Activated effector memory CD4-positive, alpha-beta T cell treated with Interleukin-2 at 50 U/mL for 16 hours (primary cell): ENCODE measurements around the gene SH3RF2.
"Not testable (repeated sequence)": the region's sequence is repeated elsewhere in the genome, so short reads cannot be mapped to it uniquely, and the experiment has no call there.

Source experiments
- DNase-seq: peaks from one replicate; pipeline ENCODE4 v3.0.0-alpha.2; 2020

Gene SH3RF2

GRCh38 chr5:145980718-145981117 is 44.3 kb downstream of the SH3RF2 start:
- DNase-seq: no peak

DNA sequence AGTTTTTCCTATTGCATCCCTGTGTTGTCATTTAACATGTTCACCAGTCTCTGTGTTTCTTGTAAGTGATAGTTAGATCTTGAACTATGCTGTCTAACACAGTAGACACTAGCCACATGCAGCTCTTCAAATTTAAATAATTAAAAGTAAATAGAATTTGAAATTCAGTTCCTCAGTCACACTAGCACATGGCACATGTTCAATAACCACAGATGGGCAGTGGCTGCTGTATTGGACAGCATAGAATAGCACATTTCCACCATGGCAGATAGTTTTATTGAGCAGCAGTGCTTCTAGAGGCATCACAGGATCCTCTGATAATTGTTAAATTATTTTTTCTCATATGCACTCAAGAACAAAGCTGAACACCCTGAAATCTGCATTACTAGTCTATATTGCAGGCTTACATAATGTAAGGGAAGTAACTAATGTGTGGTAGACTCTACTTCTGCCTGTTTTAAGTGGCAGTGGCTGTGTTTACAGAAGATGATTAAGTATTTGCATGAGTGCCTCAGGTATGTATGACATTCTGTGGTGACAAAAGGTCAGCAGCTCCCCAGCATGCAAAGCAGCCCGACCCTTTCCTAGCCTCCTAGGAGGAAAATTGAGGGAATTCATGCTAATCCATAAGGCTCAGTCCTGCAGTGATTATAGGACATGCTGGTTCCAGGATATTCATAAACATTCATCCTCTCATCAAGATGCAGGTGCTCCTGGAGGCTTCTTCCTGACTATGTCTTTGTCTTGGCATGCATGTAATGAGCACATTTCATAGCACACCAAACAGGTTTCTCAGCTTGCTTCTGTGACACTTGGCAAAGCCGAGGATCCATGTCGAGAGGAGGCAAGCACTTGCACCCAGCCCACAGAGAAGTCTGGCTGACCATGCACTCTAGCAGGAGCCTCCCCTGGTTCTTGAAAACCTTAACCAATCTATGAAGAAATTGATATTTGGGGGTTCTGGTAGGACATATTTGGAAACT is 45.5 kb downstream of the SH3RF2 start:
- no peak for DNase-seq

DNA sequence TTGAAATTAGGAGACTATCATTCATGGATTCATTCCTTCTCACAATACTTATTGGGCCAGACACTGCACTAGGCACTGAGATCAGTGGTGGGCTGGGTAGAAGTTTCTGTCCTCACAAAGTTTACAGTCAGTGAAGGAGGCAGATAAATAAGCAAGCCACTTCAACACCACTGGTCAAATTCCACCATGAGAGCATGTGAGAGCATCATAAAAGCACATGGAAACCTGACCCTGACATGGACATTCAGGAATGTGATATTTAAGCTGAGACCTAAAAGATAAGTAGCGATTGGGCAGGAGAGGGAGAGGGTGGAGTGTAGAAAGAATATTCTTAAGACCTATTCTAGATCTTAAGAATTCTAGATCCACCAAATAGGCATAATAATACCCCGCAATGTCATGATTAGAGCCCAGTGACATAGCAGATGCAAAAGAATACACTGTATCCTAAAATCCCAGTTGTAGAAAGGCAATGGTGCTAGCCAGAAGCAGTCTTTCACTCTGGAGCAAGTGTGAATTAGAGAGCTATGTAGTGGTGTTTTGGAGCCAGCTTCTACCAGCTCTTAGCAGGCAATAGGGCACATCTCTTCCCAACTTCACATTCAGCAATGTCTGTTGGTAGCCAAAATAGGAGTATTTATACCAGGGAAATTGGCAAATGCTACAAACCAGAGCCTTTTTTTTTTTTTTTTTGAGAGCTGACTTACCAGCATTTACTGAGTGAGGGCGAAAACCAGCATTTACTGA is 46.4 kb downstream of the SH3RF2 start:
- no peak for DNase-seq

GRCh38 chr5:145983446-145983845 is 47.1 kb downstream of the SH3RF2 start:
- DNase-seq: no peak

DNA sequence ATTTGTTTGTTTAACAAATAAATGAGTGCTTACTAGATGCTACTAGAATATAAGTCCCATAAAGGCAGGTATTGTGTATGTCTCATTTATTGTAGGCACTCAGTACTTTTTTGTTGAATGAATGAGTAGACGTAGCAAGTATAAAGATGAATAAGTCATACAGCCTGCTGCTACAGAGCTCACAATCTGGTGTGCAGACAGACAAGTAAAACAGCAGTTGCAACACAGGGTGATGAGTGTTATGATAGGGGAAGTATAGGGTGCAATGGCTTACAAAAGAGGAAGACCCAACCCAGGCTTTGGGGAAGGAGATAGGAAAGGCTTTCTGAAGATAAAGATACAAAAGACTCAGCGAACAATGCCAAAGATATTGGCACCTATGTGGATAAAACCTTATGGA is 47.7 kb downstream of the SH3RF2 start:
- DNase-seq: no peak

- DNase-seq: no peak
These were observed 51.5 kb downstream of the SH3RF2 start for GRCh38 chr5:145987856-145988255.

DNA sequence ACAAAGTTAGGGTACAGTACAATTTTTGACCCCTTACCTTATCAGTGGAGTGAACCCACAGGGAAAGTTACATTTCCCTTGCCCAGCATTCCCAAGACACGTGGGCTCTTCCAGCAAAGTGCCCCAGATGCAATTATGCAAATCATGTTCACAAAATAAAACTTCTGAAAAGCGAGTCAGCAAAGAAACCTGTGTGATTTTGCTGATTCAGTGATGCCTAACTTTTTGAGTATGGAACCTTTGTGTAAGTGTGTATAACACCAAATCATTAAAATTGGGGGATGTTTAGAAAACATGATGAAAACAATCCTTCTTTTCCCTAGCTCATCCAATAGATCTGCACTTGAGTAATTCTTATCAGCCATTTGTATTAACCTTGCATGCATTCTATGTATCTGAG is 52.6 kb downstream of the SH3RF2 start:
- DNase-seq: no peak

- no peak for DNase-seq
These were observed 53.0 kb downstream of the SH3RF2 start for GRCh38 chr5:145989428-145989827.

- DNase-seq: no peak
These were observed 53.8 kb downstream of the SH3RF2 start for GRCh38 chr5:145990170-145990569.

DNA sequence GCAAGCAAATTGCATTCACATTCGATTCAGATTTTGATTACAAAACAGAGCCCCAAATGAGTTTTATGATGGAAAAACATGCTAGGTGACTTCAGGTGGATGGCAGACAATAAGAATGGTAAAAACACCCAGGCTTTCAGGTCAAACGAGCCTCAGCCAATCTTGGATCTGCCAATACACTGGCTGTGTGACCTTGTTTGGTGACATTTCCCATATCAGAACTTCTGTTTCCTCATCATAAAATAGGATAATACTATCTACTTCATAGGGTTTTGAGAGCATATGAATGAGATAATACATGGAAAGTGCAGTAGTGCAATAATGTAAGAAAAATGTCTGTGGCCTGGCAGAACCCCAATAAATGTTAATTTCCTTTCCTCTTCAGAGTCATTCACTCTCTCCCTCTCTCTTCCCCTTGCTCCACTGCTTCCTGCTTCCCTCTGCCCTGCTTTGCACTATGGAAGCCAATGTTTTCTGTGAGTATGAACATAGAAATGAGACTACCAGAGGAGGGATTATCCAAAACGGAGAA is 54.7 kb downstream of the SH3RF2 start:
- no peak for DNase-seq

- DNase-seq: not testable (repeated sequence)
These were observed 57.2 kb downstream of the SH3RF2 start for GRCh38 chr5:145993538-145993937.

GRCh38 chr5:145996135-145996534 is 59.8 kb downstream of the SH3RF2 start:
- DNase-seq: no peak

DNA sequence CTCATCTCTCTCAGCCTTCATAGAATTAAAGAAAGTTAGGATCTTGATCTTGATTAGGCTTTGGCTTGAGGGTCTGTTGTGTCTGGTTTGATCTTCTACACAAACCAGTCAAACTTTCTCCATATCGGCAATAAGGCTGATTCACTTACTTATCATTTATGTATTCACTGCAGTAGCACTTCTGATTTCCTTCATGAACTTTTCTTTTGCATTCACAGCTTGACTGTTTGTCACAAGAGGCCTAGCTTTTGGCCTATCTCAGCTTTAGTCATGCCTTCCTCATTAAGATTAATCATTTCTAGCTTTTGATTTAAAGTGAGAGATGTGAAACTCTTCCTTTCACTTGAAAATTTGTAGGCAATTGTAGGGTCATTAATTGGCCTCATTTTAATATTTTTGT is 62.8 kb downstream of the SH3RF2 start:
- DNase-seq: no peak

DNA sequence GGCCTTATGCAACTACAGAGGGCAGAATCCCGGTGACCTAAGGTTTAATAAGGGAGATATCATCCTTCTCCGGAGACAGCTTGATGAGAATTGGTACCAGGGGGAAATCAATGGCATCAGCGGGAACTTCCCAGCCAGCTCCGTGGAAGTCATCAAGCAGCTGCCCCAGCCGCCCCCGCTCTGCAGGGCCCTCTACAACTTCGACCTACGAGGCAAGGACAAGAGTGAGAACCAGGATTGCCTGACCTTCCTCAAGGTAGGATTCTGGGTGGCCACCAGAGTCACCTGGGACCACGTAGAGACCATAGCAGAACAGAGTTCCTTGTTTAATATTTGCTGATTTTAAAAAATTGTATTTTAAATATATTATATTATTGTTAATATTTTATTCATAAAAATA is 63.7 kb downstream of the SH3RF2 start:
- no peak for DNase-seq

DNA sequence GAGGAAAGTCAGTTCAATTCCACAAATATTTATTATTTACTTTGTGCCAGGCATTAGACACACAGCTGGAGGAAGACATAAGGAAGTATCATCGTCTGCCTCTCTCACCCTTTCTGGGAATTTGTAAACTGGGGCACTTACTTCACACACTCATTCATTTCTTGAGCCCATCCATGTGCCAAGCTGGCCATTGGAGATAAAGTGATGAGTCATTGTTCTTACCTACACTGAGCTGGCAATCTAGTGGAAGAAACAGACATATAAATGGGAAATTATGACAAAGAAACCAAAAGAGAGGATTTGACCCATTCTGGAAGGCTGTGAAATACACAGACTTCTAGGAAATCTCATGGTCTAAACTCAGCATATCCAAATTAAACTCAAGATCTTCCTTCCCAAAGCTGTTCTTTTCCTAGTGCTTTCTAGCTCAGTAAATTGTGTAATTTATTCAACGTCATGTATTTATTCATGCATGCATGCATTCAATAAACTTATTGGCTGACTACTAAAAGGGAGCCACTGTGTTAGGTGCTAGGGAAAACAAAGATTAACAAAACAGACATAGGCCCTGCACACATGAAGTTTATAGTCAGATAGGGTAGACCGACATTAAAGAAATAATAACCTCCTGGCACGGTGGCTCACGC is 65.3 kb downstream of the SH3RF2 start:
- no peak for DNase-seq

- no peak for DNase-seq
These were observed 66.1 kb downstream of the SH3RF2 start for GRCh38 chr5:146002491-146002890.

DNA sequence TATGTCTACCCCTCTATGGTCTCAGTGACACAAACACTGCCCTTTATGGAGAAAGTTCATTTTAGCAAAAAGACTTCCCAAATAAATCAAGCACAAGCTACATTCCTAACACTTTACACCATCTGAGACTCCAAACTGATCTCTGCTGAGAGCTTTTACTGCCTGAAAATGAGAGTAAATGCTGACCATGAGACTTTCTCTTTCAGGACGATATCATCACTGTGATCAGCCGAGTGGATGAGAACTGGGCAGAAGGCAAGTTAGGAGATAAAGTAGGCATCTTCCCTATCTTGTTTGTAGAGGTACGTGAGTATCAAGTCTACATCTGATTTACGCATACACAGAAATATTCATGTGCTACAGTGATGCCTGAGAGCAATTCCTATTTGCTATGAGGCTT is 67.5 kb downstream of the SH3RF2 start:
- no peak for DNase-seq

GRCh38 chr5:146005264-146005663 is 68.9 kb downstream of the SH3RF2 start:
- no peak for DNase-seq

DNA sequence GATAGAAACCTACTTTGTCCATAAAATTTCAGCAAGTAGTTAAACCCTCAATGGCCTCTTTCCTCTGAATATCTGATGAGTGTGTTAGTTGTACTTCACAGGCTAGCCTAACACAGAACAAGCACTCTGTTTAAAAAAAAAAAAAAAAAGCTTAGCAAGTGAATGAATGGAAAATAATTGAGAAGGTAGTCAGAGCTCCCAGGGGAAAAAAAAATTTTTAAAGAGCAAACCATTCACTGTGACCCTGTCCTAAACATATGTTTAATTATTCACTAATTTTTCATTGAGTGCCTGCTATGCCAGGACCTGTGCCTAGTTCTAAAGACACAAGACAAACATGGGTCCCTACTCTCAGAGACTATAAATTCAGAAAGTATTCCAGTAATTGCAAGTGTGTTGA is 69.3 kb downstream of the SH3RF2 start:
- no peak for DNase-seq

GRCh38 chr5:146006470-146007190 is 70.3 kb downstream of the SH3RF2 start:
- no peak for DNase-seq

GRCh38 chr5:146007270-146007669 is 70.9 kb downstream of the SH3RF2 start:
- no peak for DNase-seq

DNA sequence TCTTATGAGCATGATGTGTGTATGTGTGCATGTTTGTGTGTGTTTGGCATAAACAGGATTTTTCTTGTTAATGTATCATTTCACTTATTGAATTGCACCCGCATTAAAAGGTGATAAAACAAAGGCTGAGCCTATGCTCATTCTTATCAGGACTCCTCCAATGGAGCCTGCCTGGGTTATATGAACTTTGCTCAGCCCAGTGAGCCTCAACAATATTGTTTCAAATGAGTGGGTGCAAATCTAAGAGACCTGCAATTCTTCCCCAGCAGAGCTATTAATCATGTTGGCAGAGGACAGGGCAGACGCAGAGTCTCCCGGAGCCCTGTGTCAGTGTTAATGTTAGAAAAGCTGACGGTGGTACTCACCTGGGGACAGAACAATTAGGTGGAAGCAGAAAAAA is 71.6 kb downstream of the SH3RF2 start:
- DNase-seq: no peak

DNA sequence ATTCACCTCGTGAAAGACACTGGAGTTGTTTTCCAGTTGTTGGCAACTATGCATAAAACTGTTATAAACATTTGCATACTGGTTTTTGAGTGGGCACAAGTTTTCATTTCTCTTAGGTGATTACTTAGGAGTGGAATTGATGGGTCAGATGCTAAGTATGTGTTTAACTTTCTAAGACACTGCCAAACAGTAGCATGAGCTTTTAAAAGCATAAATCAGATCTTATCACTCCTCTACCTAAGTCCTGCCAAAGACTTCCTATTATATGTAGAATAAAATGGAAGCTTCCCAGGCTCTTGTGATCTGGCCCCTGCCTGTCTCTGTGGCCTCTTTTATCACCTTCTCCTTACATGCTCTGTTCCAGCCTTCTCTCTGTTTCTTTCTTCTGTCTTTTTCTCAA is 72.6 kb downstream of the SH3RF2 start:
- DNase-seq: no peak
